ENCODE measurements around the gene PITPNB.

DNA sequence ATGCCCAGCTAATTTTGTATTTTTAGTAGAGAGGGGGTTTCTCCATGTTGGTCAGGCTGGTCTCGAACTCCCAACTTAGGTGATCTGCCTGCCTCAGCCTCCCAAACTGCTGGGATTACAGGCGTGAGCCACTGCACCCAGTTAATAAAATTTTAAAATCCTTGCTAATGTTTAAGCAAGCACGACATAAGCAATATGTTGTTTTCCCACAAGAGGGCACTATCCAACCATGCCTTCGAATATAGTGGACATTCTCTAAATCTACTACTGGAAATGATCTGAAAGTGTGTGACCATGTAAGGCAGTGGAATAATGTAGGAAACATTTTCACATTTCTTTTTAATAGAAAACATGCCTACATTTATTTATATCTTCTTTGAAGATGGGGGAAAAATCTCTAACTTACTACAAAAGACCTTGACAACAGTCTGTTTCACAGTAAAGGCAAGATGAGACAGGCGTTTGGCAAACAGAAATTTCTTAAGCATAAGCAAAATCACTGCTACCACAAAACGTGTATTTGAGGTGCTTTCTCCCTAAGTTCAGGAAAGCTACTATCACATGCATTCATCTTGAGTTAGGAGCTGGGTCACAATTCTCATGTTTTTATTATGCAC is 38.2 kb downstream of the PITPNB start:
- TF ChIP-seq HNRNPH1 (optimal IDR thresholded peaks at IDR 0.05; ENCODE audit: low read depth, low read length) (no peak), JUNB (CRISPR knock-in tag; IDR thresholded peaks at IDR 0.05; ENCODE audit: borderline replicate concordance) (no peak)
- TF ChIP-seq, protein P1, sequence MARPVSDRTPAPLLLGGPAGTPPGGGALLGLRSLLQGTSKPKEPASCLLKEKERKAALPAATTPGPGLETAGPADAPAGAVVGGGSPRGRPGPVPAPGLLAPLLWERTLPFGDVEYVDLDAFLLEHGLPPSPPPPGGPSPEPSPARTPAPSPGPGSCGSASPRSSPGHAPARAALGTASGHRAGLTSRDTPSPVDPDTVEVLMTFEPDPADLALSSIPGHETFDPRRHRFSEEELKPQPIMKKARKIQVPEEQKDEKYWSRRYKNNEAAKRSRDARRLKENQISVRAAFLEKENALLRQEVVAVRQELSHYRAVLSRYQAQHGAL (CRISPR knock-in tag; IDR thresholded peaks at IDR 0.05; ENCODE audit: not compliant biosample characterization) = no peak
